NCI-H2029 (cell line): ENCODE data around the gene ESR2.
"Not testable (repeated sequence)": the region's sequence is repeated elsewhere in the genome, so short reads cannot be mapped to it uniquely, and the experiment has no call there.

Experiments
- DNase-seq: peaks from one replicate; lab custom pipeline; 2025; lab: John Stamatoyannopoulos, UW

ESR2 gene

DNA sequence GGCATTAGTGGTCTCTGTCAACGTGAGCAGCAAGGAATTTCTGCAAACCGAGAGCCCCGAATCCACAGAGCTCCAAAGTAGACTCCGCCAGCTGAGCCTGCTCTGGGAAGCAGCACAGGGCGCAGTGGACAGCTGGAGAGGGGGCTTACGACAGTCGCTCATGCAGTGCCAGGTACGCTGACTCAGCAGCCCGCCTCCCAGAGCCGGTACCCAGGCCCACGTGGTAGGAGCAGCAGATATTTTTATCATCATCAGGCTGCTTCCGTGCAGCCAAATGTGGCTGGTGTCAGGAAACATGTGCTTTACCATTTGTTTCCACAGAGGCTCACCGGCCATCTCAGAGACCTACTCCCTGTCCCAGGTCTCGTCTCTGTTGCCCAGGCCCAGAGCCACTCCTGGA lies 73.7 kb downstream of the ESR2 start:
- DNase-seq, result no peak

DNA sequence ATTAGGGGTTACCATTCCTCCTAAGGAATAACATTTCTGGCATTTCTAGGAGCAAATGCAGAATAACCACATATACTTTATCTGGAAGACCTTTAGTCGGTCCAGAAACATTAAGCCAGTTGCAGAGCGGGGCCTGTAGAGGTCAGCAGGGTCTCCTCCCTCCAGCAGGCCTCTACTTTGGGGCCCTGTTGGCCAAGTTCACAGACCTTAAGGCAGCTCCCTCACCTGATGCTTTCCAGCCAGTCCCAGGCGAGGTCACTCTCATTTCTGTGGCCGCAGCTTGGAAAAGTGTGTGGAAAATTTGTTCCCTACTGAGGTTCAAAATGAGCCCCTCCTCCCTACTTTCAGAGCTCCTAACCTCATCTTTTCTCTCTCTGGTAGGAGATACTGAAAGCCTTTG lies 74.1 kb downstream of the ESR2 start:
- DNase-seq, result no peak

DNA sequence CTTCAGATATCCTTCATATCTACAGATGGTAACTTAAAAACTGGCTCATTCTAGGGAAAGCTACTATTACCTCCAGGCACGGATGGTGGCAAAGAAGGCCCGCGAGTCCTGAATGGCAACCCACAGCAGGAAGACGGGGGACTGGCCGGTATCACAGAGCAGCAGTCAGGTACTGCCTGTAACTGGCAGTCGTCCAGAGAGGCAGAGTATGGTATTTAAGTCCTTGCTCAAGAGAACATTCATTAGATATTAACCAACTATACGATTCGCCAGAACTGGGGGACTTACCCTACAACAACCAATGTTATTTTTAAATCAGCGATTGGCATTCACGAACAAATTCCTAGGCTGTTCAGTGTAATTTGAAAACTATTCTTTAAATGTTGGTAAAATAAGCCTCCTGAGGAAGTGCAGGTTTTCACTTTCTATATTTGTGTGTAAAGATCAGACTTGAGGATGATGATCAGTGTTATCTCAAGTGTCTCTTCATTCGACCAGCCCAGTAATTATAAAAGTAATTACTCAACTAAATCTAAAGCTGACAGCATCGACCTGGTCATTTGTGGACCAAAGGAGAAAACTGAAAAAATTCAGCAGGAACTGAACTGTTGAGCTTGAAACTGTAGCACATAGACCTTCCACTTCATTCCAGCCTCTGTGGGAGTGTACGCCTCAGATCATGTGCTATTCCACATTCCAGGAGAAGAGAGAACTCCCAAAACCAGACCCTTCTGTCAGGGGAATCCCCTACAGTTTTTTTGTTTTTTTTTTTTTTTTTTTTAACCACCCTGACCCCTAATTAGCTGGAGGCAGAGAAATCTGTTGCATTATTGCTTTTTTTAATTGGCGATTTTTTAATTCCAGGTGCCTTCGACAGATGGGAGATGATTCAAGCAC lies 75.6 kb downstream of the ESR2 start:
- DNase-seq, result no peak

DNA sequence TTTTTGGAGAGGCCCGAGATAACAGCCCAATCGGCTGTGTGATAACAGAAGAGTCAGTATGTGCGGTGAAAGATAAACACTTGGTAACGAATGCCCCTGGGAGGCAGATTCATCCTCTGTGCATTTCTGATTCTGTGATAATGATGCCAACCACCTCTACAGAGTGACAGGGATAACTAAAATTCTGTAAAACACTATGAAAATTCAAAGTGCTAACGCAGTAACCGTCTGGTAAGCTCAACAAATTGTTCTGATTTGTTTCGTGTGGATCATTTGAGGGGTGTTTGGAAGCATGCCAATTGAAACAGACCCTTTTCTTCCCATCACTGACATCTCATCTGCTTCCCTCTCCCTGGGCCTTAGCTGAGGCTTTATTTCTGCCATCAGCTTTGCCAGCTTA lies 76.3 kb downstream of the ESR2 start:
- DNase-seq, result no peak

- no peak for DNase-seq
Measured at GRCh38 chr14:64217308-64217707, 76.9 kb downstream of the ESR2 start.

GRCh38 chr14:64215978-64216377 lies 78.2 kb downstream of the ESR2 start:
- DNase-seq, result no peak

DNA sequence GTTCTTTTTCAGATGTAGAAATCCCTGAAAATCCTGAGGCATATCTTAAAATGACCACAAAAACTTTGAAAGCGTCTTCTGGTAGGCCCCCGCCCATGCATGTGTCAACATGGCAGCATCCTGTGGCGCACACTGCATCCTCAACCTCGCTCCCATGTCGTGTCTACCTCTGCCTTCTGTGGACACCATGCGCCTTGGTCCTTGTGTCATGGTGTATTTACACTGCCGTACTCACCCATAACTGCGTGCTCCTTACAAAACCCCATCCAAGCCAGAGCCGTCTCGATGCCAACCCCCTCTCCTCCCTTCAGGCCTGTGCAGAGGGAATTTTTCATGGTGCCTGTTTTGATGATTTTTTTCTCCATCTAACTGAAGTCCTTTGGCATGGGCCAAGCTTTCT lies 78.9 kb downstream of the ESR2 start:
- DNase-seq, result no peak

DNA sequence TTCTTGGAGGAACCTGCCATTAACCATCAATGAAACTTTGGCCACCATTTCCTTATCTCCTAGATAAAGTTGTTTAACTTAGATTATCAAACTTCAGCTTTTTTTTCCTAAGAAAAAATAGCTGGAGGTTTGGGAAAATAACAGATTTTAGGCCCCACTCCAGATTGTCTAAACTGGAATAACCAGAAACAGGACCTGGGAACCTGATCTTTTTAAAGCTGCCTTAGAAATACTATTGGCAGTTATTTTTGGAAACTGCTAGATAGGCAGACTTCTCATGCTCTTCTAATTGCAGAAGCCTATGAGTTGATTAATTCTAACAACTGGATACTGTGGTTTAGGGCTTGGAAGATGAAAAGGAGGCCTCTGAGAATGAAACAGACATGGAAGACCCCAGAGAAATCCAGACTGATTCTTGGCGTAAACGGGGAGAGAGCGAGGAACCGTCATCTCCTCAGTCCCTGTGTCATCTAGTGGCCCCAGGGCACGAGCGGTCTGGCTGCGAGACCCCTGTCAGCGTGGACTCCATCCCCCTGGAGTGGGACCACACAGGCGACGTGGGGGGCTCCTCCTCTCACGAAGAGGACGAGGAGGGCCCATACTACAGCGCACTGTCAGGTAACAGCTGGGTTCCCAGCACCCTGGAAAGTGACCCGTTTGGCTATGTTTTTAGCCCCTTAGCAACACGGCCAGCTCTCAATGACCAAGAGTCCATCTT lies 80.2 kb downstream of the ESR2 start:
- DNase-seq, result no peak

GRCh38 chr14:64213086-64213485 lies 81.1 kb downstream of the ESR2 start:
- DNase-seq, result no peak

DNA sequence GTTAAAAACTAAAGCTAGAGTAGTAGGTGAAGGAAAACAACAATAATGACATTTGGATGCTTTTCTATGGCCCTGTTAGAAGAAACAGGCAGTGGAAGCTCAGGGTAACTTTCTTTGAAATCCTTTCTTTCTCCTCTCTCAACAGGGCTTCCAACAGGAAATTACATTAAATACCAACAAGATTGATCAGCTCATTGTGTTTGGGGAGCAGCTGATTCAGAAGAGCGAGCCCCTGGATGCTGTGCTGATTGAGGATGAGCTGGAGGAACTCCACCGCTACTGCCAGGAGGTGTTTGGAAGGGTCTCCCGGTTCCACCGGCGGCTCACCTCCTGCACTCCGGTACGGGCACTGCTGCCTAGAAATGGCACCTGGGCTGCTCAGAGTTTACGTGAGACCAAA lies 81.5 kb downstream of the ESR2 start:
- DNase-seq, result no peak

- not testable (repeated sequence) for DNase-seq
Measured at GRCh38 chr14:64210912-64211311, 83.3 kb downstream of the ESR2 start.

DNA sequence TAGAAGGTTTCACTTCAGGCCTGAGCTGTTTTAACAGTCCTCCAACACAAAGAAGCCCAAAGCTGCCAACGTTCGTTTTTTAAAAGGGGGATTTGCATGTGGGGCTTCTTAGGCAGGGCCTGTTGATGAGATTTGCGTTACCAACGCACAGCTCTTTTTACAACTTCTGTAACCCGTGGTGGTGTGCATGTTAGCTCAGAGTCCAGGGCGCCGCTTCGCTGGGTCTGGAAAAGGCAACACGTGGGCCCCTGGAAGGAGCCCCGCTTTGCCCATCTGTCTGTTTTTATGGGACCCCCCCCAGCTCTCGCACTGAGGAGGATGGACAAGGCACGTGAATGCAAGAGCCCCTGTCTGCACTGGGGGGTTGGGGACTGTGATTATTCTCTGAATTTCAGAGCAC lies 84.0 kb downstream of the ESR2 start:
- no peak for DNase-seq

GRCh38 chr14:64209444-64210131 lies 84.6 kb downstream of the ESR2 start:
- DNase-seq, result no peak

- no peak for DNase-seq
Measured at GRCh38 chr14:64208981-64209380, 85.2 kb downstream of the ESR2 start.

DNA sequence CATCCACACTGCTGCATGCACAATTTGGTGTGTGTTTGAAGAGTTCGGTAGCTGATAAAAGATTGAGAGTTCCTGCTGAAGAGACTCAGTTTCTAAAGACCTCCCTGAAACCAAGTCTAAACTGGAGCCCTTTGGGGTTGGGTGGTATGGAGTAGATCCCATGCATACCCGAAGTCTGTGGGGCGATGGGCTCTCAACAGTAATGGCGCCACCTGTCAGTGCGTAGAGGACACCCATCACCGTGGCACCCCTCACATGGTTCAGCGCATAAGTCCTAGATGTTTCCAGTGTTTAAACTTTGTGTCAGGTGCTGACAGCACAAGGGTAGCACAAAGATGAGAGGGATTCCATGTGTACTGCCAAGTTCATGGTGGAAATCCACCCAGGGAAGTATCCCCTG lies 85.9 kb downstream of the ESR2 start:
- DNase-seq, result no peak

GRCh38 chr14:64203366-64204006 lies 90.7 kb downstream of the ESR2 start:
- DNase-seq, result no peak

DNA sequence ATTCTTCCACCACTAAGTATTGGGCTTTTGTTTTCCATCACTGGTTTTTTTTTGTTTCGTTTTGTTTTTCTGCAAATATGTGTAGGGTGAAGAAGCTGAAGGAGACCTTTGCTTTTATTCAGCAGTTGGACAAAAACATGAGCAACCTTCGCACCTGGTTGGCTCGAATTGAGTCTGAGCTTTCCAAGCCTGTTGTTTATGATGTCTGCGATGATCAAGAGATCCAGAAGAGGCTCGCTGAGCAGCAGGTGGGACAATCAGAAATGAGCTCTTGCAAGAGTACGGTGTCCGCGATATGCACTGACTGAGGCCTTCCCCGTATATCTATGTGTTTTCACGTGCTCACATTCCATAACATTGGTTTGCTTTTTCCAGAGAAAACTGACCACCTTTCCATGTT lies 91.5 kb downstream of the ESR2 start:
- no peak for DNase-seq

DNA sequence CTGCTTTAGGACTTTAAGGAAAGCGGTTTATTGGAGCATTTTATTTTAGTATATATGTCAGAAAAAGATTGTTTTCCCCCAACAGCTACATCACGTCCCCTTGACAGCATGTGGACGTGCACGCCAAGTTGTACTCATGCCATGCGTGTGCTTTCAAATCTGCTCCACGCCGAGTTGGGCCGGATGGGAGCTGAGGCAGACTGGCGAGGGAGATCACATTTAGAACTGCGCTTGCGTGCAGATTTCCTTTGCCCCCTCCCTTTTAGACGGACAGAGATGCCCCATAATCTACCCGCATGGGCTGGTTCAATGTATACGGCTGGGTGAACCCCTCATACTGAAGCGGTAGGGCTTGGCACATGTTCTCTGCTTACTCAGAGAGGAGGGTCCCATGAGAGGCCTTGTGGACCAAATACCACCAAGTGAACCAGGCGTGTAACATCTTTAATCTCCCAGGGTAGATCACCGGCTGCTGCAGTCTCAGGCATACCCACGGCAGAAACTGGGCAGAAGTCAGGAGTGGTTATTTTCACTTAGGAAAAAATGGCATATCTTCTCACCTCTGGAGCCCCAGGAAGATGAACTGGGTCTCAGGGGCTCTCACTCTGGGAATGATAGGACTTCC lies 92.1 kb downstream of the ESR2 start:
- no peak for DNase-seq

GRCh38 chr14:64201296-64201695 lies 92.9 kb downstream of the ESR2 start:
- no peak for DNase-seq

DNA sequence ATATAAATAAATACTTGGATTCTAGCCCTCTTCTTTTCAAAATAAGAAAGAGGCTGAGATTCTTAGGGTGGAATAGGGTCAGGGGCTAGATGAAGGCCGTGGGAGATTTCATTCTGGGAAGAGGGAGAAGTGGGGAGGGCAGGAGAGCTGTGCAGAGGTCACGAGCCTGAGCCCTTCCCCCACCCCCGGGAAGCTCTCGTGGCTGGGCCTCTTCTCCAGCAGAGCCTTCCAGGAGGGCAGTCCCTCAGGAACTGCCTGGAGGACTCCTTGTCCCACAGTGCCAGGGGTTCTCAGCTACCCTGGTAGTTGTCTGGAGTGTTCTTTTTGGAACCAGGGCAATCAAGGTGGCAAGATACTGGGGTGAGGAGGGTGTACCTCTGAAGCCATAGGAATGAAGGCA lies 94.0 kb downstream of the ESR2 start:
- no peak for DNase-seq

GRCh38 chr14:64198486-64198885 lies 95.7 kb downstream of the ESR2 start:
- DNase-seq, result no peak

DNA sequence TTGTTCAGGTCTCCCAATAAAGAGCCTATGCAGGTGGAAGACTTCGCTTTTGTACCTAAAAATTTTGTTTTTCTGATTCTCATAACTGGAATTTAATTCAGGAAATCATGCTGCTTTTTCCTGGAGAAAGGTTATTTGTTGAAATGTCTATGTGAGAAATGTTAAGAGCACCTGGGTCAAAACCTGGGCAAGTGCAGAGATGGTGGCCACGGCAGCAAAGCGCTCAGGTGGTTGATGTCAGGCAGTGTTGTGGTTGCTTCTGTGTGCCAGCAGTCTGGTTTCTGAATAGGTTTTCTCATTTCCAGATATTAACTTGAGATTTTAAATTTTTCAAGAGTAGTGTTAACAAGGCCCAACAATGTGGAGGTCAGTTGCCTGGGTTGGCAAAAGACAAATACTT lies 96.2 kb downstream of the ESR2 start:
- DNase-seq, result no peak
